Duodenal mucosa (tissue), 2 donors: Measurements from ENCODE around the gene PKD1.

Experiments
- H3K27ac ChIP-seq: one replicate; pipeline ENCODE4 v1.7.0; 2013; ENCODE audit warnings: low read depth, low read length
- H3K27me3 ChIP-seq, 2 donors: one replicate each; pipeline ENCODE4 v1.7.0; 2013; ENCODE audit warnings: low read length in 2 of 2, control low read depth in 1 of 2; ENCODE audit not compliant: insufficient read depth in 2 of 2, control insufficient read depth in 1 of 2
- H3K36me3 ChIP-seq, 2 donors: one replicate each; pipeline ENCODE4 v1.7.0; 2013; ENCODE audit warnings: low read length in 2 of 2, control low read depth in 1 of 2; ENCODE audit not compliant: insufficient read depth in 2 of 2, control insufficient read depth in 1 of 2
- H3K4me1 ChIP-seq, 2 donors: one replicate each; pipeline ENCODE4 v1.7.0; 2013; ENCODE audit warnings: low read length in 2 of 2, control low read depth in 1 of 2; ENCODE audit not compliant: insufficient read depth in 2 of 2, control insufficient read depth in 1 of 2
- H3K4me3 ChIP-seq, 2 donors: one replicate each; pipeline ENCODE4 v1.7.0; 2013; ENCODE audit warnings: low read length in 2 of 2, low read depth in 1 of 2
- H3K9ac ChIP-seq, 2 donors: one replicate each; pipeline ENCODE4 v1.7.0; 2013; ENCODE audit warnings: low read length in 2 of 2, low read depth in 1 of 2
- H3K9me3 ChIP-seq, 2 donors: one replicate each; pipeline ENCODE4 v1.7.0; 2013; ENCODE audit warnings: low read length in 2 of 2, control low read depth in 1 of 2; ENCODE audit not compliant: control insufficient read depth in 1 of 2

PKD1 gene

DNA sequence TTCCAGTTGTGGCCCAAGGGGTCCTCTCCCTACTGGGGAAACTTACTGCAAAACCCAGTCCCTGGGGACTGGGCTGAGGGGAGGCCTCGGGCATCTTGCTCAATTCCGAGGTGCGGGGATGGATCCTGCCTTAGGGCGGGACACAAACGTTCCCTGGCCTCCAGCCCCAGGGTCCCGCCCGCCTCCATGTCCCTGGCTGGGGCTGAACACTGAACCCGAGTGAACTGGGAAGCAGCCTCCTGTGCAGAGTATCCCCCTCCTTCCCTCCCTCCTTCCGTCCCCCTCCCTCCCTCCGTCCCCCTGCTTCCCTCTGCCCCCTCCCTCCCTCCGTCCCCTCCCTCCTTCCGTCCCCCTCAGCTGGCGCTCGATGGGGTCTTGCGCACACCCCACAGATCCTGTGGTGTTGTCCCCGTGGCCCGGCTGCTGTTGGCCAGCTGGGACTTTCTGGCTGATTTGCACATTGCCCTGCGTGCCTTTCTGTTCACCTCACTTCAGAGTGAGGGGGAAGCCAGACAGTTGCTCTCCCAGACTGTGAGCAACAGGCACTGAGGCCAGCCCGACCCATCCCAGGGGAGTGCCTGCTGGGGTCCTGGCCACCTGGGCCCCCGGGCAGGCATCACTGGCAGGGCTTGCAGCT lies 25.3 kb upstream of the PKD1 start:
- Histone ChIP-seq H3K36me3 (peaks cover 0 to 7% of the 10 kb centered on the region in 2 donors), H3K9ac (peak overlapping the region in 1 of 2 donors; percentile 32), H3K9me3 (no peaks in the 10 kb centered on the region), H3K27me3 (no peaks in the 10 kb centered on the region), H3K4me3 (no peak overlapping the region), H3K4me1 (peaks cover 72 to 81% of the 10 kb centered on the region in 2 donors), H3K27ac (no peak overlapping the region)

DNA sequence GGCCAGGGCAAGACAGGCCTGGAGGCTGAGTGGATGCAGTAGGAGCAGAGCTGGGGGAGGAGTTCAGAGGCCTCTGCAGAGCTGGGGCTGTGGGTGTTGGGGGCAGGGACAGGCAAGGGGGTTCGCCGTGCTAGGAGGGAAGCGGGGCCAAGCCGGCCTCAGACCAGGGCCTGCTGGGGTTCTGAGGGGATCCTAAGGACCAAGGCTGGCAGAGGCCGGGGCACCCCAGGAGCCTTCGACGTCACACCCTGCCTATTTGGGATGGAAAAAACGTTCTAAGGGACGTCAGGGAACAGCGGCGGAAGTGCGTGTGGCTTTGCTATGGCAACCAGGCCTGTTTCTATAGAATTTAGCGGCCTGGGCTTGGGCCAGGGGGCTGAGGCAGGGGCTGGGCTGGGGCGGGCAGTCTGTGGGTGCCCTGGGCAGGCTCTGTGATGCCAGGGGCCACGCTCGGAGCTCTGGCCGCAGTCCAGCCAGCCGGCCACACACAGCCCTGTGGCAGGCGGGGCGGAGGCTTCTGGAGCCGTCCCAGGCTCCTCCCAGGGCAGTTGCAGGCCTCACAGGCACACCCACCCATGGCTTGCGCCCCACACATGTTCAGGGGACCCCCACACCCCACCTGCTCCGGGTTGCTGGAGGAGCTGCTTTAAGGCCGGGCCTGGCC lies 23.6 kb upstream of the PKD1 start:
- Histone ChIP-seq H3K4me1 (peaks cover 71 to 81% of the 10 kb centered on the region in 2 donors), H3K27ac (peak overlapping the region; percentile 62), H3K4me3 (no peak overlapping the region)

DNA sequence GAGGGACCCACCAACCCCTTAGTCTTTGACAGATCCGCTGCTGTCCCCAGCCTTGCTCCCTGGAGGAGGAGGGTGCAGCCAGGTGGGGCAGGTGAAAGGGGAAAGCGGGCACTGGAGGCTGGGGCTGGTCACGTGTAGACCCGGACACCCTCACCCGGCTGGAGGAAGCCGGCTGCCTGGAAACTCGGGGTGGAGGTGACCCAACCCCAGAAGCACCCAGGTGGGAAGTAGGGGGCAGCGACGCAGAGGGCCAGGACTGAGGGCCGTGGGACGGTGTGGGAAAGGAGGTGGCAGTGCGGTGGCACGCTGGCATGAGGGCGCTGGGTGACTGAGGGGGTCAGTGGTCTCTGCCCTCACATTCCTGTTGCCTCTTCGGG lies 22.6 kb upstream of the PKD1 start:
- no peaks in the 10 kb centered on the region for H3K9me3 ChIP-seq
- peak overlapping the region; percentile 62 for H3K27ac ChIP-seq
- H3K27me3 ChIP-seq: no peaks in the 10 kb centered on the region
- no peaks in the 10 kb centered on the region for H3K36me3 ChIP-seq
- H3K4me3 ChIP-seq: no peak overlapping the region
- H3K9ac ChIP-seq: peak overlapping the region; percentile 85 to 86
- peaks cover 74 to 84% of the 10 kb centered on the region in 2 donors for H3K4me1 ChIP-seq

More for the DNA sequence above, 23.6 kb upstream of the PKD1 start:
- Histone ChIP-seq H3K9ac (peak overlapping the region in 1 of 2 donors; percentile 51), H3K9me3 (no peaks in the 10 kb centered on the region), H3K27me3 (no peaks in the 10 kb centered on the region), H3K36me3 (no peaks in the 10 kb centered on the region)

DNA sequence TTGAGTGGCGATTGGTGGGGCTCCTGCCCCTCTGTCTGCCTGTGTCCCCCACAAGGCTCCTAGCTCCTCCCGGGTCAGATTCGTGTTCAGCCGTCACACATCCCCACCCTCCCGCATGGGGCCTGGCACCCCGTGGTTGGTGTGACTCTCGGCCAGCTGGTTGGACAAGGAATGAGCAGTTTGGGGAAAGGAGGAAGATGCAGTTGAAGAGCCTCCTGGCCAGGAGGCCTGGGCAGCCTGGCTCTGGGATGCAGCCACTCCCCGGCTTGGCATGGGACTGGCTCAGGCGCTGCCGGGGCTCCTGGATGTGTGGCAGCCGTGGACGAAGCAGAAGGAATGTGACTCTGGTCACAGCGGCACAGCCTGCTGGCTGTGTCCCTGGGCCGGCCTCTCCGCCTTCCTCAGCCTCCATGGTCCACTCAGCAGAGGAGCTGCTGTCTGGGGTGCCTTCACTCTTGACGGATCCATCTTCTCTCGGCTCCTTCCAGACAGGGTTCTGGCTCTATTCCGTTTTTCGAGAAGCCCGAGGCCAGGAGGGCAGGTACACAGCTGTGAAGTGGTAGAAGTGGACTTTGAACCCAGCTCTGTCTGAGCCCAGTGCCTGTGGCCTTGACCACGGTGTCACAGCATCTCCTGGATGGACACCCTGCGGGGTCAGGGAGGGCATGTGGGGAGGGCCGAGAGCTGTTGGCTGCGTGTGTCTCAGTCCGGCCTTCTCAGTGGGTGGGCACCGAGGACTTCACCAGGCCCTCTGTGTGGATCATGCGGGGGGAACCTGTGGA lies 22.0 kb upstream of the PKD1 start:
- H3K4me3 ChIP-seq: peak overlapping the region; percentile 83 to 93
- no peaks in the 10 kb centered on the region for H3K36me3 ChIP-seq
- H3K9me3 ChIP-seq: no peaks in the 10 kb centered on the region
- no peaks in the 10 kb centered on the region for H3K27me3 ChIP-seq
- H3K27ac ChIP-seq: no peak overlapping the region
- peak overlapping the region; percentile 85 to 86 for H3K9ac ChIP-seq
- H3K4me1 ChIP-seq: peaks cover 74 to 85% of the 10 kb centered on the region in 2 donors

DNA sequence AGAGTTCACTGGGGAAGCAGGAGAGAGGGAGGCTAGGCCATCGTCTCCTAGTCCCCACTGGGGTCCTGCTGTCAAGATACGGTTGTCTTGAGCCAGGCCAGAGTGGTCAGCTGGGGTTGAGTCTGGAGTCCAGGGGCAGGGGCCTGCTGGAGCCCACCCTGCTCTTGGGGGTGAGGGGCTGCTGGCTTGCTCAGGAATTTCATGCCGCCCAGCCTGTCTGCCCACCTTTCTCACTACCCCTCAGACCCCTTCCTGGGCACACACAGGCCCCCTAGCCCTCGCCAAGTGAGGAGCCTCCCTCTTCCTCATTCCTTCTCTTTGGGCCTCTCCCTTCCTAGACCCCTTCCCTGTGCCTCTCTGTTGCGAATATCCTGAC lies 21.1 kb upstream of the PKD1 start:
- peaks cover 69 to 85% of the 10 kb centered on the region in 2 donors for H3K4me1 ChIP-seq
- H3K9me3 ChIP-seq: no peaks in the 10 kb centered on the region
- peak overlapping the region; percentile 85 to 86 for H3K9ac ChIP-seq
- H3K27me3 ChIP-seq: no peaks in the 10 kb centered on the region
- H3K4me3 ChIP-seq: peak overlapping the region; percentile 83 to 93
- peaks cover under 1 to 2% of the 10 kb centered on the region in 2 donors for H3K36me3 ChIP-seq
- H3K27ac ChIP-seq: no peak overlapping the region

DNA sequence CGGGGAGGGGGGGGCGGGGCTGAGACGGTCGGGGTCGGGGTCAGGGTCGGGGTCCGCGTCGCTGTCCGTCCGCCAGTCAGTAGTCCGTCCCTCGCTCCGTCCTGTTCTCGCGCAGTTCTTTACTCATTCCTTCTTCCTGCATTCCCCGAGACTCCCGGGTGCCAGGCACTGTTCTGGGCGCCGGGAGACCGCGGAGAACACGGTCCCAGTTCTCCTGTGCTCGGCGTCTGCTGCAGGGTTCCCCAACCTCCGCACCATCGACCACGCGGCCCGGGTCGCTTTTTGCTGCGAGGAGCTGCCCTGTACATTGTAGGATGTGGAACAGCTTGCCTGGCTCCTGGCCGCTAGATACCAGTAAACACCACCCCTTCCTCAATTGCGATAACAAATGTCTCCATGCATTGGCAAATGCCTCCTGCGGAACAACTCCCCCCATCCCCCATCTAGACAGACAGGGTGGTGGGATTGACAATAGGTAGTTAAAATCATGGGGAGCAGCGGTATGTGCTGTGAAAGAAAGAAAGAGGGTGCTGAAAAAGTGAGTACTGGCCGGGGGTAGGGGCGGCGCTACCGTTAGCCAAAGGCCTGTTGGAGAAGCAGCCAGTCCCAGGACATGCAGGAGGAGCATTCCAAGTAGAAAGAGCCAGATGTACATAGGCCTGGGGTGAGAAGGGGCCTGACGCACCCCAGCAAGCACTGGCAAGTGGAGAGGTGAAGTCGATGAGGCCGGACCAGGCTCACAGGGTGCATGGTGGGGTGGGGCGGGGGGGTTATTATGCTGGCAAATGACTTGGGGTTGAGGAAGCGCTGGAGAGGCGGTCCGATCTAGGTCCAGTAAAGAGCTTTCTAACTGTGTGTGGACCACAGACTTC lies 20.5 kb upstream of the PKD1 start:
- H3K4me3 ChIP-seq: peak overlapping the region; percentile 83 to 93
- peaks cover 4 to 8% of the 10 kb centered on the region in 2 donors for H3K36me3 ChIP-seq
- H3K4me1 ChIP-seq: peaks cover 69 to 85% of the 10 kb centered on the region in 2 donors
- H3K9ac ChIP-seq: peak overlapping the region; percentile 85 to 86
- peak overlapping the region; percentile 56 for H3K27ac ChIP-seq
- no peaks in the 10 kb centered on the region for H3K9me3 ChIP-seq
- no peaks in the 10 kb centered on the region for H3K27me3 ChIP-seq

DNA sequence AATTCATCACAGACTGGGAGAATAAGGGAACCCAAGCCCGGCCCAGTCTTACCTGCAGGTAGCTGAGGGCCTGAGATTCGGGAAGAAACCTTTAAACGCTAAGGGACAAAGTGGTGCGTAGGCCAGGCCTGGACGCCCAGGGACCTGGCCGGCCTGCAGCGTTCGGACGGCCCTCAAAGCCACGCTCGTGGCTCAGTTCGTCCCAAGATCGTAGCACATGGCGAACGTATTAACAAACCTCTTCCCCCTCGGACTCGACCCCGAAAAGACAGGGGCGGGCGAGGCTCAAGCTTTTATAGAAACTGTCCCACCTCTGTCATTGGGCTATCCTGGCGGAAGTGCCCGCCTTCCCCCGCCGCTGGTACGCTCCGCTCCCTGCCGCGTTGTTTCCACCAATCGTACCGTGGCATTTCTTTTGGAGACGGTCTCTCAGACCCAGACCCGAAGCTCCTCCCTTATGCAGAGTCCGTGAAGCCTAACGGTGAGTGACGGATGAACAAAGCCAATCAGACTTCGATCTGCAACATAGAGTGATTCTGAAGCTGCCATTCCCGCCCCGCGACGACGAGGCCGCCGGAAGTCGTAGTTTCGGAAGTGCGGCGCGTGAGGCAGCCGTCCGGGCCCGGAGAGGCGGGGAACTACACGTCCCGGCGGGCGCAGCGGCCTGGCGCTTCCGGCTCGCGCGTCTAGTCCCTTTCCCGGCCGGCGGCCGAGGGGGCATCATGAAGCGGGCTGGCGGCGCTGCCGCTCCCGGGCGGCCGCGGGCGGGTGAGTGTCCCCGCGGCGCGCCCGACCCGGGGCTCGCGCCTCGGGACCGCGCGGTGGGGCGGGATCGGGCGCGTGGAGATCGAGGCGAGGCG lies 19.6 kb upstream of the PKD1 start, which contains the start of gene TRAF7:
Gene TRAF7 (plus strand): TSS at position 692 of the 860 bp plus-strand sequence. CDS start 8,139 bp downstream, outside the sequence.
- Histone ChIP-seq H3K27ac (peak within 1 kb of the TSS; percentile 56), H3K4me1 (peaks cover 69 to 87% of the 10 kb centered on the region in 2 donors), H3K36me3 (peaks cover 4 to 8% of the 10 kb centered on the region in 2 donors), H3K9ac (peak within 1 kb of the TSS; percentile 85 to 90), H3K9me3 (no peaks in the 10 kb centered on the region), H3K27me3 (no peaks in the 10 kb centered on the region), H3K4me3 (peak within 1 kb of the TSS; percentile 83 to 93)

DNA sequence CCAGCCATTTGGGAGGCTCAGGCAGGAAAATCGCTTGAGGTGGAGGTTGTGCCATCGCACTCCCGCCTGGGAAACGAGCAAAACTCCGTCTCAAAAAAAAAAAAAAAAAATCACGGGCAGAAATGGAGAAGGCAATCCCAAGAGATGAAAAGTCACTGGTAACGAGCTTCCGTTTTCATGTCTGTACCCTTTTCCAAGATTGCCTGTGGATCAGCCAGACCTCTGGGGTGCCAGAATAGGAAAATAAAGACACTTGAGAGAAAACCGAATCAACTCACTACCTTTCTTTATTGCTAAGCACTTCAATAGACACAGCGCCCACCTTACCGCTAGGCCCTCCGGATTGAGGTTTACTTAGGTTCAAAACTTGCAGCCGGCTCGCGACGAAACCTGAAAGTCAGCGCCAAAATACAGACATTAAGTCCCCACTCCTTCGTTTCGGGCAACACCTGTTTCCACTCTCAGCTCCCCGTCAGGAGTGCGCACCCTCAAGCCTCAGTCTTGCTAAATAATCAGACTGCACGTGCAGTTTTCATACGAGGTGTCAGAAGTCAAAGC lies 18.9 kb upstream of the PKD1 start:
- H3K9ac ChIP-seq: peak overlapping the region; percentile 74 to 90
- H3K9me3 ChIP-seq: no peaks in the 10 kb centered on the region
- peaks cover 4 to 8% of the 10 kb centered on the region in 2 donors for H3K36me3 ChIP-seq
- no peaks in the 10 kb centered on the region for H3K27me3 ChIP-seq
- H3K4me1 ChIP-seq: peaks cover 64 to 88% of the 10 kb centered on the region in 2 donors
- H3K27ac ChIP-seq: peak overlapping the region; percentile 53
- H3K4me3 ChIP-seq: peak overlapping the region; percentile 75 to 93
